ENCODE measurements around the gene MPP1.
"Not testable (repeated sequence)": the region's sequence is repeated elsewhere in the genome, so short reads cannot be mapped to it uniquely, and the experiment has no call there.

MPP1 gene

DNA sequence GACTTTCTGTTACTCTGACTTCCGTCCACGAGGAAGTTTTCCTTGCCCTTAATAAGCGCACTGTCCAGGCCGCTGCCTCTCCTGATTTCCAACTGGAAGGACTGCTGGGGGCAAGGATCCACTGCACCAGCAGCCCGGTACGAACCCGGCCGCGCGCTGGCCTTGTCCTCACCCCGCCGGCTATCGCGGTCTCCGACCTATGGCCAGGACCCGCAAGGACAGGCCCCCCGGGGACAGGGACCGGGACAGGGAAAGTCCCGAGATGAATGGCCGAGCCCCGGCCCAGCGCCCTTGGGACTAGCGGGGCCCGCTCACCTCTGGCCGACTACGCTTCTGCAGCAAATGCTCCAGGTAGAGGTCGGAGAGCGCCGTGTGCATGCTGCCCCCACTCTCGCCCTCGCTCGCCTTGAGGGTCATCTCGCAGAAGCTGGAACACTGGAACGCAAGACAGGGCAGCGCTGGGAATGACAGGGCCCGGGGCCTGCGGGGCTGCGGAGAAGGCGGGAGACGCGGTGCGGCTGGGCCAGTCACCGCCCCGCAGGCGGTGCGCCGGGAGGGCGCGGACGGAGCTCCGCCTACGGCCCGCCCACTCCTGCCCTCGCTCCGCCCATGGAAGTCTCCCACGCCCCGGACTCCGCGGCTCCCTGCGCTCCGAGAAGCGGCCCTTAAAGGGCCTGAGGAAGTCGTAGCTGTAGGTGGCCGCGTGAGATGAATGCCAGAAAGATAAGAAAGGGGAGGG, at the start of gene MPP1:
Gene MPP1 (minus strand): TSS at position 529 of the 739 bp plus-strand sequence. CDS start 112 bp downstream, at position 417.
- peak; percentile 85 for DNase-seq

GRCh38 chrX:154850957-154851611, 45.8 kb upstream of the MPP1 start:
- no peak for DNase-seq

DNA sequence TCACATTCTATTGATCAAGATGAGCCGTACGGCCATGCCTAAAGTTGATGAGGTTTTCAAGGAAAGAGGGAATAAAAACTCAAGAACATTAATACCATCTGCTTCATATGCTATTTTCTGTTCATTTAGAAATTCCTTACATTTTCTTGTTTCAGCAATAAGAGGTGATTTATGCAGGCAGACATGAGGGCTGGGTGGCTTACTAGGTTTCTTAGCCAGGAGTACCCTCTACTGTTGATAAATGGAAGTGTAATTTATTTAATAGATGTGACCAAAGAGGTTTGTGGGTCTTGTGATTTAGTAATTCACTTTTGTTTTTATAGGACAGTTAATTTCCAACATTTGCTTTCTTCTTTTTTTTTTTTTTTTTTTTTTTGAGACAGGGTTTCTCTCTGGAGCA, 35.6 kb upstream of the MPP1 start:
- no peak for DNase-seq

- DNase-seq, result no peak
Measured at GRCh38 chrX:154836163-154836562, 30.9 kb upstream of the MPP1 start.

GRCh38 chrX:154834562-154834961, 29.3 kb upstream of the MPP1 start, which contains the start of gene SMIM9:
Gene SMIM9, minus strand, starts transcription at chrX:154834662. Its CDS starts 3,806 bp downstream, at chrX:154830856.
- no peak for DNase-seq

DNA sequence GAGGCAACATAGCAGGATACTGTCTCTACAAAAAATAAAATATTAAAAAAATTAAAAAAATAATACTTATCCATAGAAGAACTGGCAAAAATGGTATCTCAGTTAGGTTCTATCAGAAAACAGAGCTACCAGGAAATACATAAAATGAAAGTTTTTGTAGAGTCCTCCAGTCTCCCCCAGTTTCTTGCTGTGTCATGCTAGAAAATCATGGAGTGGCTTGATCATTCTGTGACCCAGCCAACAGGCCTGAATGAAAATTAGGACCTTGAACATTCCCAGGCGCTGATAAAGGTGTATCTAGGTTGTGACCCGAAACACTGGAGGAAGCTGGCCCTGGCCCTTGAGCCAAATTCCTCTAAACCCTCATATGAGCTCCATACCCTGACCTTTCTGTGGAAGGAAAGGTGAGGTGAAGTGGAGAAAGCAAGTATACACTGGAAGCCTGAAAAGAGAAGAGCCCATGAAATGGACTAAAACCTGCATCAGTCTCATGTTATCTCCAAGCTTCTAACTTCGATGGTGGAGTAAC, 28.5 kb upstream of the MPP1 start:
- no peak for DNase-seq

- DNase-seq, result no peak
Measured at GRCh38 chrX:154829926-154830442, 24.7 kb upstream of the MPP1 start.

DNA sequence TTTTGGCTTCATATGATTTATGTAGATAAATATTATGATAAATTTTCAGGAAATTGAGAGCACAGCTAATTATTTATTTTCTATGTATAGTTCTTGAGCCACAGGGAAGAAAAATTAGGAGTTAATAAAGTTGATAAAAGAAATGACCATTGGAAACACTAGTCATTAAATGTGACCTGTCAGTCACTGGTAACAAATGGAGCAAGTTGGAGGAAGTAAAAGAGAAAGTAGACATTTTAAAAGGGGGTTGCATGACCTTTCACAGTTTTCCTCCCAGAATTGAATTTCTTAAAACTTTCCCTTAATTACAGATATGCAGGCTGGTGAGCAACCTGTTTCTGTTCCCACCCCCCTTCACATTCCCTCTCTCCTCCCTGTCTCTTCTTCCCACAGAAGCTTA, 23.8 kb upstream of the MPP1 start:
- no peak for DNase-seq

DNA sequence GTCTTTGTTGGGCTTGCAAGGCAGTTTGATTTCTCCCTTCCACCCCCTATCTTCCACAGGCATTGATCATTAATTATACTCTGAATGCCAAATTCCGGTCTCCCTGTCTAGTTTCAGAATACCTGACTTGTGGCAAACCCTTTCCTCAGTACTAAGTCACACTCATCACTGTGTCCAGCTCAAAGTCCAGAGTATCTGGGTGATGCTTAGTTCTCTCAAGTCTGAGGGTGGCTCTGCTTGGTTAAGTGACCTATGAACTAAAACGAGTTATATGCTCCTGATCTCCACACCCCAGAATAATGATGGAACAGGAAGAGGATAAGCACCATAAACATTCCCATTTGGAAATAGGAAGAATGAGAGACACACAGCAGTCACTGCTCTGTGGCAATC, 22.7 kb upstream of the MPP1 start:
- no peak for DNase-seq

DNA sequence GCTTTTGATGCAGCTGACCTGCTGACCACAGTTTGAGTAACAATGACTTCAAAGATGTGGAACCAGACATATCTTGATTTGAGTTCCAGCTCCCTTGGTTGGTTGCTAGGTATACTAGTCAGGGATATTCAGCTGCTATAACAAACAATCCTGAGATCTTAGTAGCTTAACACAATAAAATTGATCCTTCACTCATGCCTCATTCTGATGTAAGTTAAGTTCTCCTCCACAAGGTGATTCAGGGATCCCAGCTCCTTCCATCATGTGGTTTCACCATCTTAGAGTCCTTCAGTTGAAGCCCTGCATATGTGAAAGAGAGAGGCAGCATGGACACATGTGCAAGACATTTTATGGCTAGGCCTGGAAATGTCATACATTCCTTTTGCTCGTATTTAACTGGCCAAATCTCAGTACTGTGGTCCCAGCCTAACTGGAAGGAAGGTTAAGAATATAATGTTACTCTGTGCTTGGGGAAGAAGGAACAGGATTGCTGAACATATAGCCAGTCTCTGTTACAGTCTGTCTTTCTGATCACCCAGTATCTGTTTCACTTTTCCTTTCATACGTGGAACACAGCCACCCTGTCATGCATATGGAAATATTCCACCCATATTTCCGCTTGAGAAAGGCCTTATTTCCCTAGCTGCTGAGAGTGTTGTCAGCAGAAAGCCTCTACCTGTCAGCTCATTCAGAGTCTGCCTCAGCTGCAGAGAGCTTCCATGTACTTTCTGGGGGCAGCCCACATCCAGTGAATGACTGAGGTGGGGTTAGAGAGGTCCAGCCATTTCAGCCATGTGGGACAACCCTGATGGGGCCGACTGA, 22.1 kb upstream of the MPP1 start:
- DNase-seq, result no peak

- not testable (repeated sequence) for DNase-seq
Measured at GRCh38 chrX:154825586-154825985, 20.3 kb upstream of the MPP1 start.

DNA sequence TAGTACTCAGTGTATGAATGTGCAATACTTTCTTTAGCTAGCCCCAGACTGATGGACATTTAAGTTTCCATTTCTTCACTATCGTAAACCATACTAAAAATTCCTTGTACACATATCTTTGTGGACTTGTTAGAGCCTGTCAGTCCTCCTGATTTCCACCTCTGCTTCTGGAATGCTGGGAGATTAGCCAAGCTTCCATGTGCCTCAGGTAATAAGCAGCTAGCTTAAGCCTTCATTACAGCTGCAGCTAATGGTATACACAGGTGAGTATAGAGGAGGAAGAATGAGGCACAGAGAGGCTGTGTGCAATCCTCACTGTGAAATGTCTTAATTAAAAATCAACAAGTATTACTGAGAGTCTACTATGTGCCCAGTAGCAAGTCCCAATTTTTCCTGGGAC, 19.4 kb upstream of the MPP1 start:
- no peak for DNase-seq

DNA sequence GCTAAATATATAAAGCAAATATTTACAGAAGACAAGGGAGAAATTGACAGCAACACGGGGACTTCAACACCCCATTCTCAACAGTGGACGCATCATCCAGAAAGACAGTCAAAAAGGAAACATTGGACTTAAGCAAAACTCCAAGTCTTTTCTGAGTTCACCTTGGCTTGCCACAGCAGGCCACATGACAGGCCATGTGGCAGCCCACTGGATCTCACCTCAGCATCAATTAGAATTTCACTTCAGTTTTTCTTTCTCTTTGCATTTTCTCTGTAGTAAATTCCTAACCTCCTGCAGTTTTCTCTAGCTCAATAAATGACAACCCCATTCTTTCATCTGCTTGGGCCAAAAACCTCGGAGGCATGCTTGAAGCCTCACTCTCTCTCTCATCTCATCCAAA, 16.7 kb upstream of the MPP1 start:
- no peak for DNase-seq

DNA sequence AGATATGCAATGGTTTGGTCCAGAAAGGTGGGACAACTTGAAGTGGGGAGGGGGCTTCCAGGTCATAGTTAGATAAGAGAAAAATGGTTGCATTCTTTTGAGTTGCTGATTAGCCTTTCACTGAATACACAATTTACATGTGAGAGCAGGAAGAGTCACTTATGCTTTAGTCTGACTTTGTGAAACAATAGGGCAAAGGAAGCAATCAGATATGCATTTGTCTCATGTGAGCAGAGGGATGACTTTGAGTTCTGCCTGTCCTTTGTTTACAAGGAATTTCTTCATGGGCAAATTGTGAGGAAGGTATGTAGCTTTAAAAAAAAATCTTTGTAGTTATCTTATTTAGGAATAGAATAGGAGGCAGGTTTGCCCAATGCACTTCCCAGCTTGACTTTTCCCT, 16.2 kb upstream of the MPP1 start:
- DNase-seq, result no peak

- no peak for DNase-seq
Measured at GRCh38 chrX:154819771-154820341, 14.6 kb upstream of the MPP1 start.

GRCh38 chrX:154818916-154819770, 13.9 kb upstream of the MPP1 start:
- no peak for DNase-seq

DNA sequence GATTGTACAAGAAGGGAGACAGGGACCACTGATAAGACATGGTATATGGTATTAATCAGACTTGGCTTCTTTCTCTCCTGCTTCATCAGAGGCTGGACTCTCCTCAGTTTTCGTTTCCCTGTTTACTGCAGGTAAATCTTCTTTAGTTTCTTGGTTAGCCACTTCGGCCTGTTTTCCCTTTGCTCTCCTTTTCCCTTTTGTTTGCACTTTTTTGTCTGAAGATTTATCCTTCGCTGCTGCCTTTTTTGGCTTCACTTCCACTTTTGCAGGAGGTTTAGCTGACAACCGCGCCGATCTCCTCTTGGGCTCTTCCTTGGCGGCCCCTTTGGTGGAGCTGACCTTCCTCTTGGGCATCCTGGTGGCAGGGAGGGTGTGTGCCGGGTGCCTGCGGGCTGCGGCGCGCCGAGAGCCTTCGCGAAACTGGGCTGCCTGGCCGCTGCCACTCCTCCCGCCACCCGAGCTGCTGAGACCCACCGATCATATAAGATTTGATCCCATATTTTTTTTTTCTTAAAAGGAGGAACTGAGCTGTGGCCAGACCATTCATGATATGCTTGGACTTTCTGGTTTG, 11.8 kb upstream of the MPP1 start:
- DNase-seq, result not testable (repeated sequence)

DNA sequence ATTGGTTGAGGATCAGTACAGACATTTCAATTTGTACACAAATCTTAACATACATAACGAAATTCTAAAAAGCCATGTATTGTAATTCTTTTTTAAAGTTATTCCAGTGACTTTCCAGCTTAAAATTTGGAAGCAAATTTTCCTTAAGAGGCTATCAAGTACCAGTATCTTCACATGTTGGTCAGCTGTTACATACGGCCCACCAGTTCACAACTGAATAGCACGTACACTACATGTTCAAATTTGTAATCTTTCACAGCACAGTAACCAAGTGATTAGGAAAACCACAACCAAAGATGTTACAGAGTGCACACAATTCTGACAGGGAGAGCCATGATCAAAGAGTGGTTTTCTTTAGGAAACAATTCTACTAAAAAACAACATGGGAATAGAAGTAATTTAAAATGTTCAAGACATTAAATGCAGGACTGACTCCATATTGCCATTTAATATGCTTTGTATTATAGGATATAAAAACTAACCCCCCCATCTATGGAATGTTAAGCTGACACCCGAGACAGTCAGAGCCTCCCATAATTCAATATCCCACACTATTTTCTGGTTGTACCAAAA, 11.1 kb upstream of the MPP1 start:
- DNase-seq, result not testable (repeated sequence)

DNA sequence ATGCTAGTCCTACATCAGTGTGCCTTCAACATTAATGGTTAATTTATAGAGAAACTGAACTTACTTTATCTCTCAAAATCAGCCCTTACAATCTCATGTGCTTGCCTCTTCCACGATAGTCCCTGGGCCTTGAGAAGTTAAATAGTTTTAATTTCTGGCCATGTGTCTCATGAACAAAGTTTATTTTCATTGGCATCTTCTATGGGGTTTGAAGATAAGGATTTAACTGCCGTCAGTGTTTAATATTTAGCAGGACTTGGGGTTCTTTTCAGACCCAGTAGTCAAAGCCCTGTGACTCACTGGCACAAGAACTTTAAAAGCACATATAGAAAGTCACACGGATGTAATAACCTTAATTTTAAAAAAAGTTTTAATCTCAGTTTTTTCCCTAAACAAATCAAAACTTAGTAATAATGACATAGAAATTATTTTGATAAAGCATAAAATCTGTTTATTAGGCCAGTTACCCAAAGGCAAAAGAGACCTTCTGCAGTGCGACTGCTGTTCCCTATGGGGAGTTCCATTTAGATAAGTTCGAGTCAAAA, 10.1 kb upstream of the MPP1 start:
- DNase-seq, result no peak

- no peak for DNase-seq
Measured at GRCh38 chrX:154813801-154814200, 8.5 kb upstream of the MPP1 start.
